Measurements from ENCODE around the gene INTS3. TPM values are rescaled to one million over a fixed set of nuclear protein-coding genes. Genes with fewer than 3 reads are reported as not detected.

Gene INTS3
- total and polyA plus RNA-seq, 10 of the 15 experiments (the other 5 are each of a cell fraction or from before 2014, with no cell fraction given): 12.6 to 87.4 (median 30.8) TPM

DNA sequence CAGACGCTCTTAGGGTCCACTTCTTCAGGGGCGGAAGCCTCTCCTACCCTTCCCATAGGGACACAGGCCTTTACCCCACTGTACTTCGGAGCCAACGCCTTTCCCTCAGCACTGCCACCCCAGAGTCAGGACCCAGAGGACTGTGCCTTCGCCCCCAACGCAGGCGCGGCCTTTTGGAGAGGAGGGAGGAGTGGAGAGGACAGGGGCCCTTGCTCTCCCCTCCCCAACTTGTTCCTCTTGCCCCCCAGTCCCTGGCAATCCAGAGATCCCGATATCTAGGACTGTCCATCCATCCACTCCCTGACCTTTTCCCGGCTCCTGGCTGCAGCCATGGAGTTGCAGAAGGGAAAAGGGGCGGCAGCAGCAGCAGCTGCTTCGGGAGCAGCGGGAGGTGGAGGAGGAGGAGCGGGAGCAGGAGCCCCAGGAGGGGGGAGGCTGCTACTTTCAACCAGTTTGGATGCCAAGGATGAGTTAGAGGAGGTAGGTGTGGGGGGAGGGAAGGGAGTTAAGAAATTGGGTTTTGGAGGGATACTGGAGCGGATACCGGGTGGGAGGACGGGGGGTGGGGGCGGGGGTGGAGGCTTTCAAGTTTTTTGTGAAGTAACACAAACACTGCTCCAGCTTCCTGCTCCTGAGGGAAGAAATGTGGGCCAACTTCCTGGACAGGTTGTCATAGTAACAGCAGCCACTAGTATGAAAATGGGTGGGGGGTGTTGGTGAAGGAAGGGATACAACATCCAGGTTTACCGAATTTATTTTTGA is 636 bp downstream of the INTS3 start (continued):
- TF ChIP-seq, protein P1, sequence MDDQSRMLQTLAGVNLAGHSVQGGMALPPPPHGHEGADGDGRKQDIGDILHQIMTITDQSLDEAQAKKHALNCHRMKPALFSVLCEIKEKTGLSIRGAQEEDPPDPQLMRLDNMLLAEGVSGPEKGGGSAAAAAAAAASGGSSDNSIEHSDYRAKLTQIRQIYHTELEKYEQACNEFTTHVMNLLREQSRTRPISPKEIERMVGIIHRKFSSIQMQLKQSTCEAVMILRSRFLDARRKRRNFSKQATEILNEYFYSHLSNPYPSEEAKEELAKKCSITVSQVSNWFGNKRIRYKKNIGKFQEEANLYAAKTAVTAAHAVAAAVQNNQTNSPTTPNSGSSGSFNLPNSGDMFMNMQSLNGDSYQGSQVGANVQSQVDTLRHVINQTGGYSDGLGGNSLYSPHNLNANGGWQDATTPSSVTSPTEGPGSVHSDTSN (IDR thresholded peaks at IDR 0.05; ENCODE audit: insufficient replicate concordance, low read depth, low read length): no peak
- TF ChIP-seq EED (IDR thresholded peaks at IDR 0.05; ENCODE audit: low read depth) (no peak), POLR2AphosphoS2 (IDR thresholded peaks at IDR 0.05; ENCODE audit: low read depth, low read length) (peak; percentile 12; the same call in 1 of the 2 replicates), TCF3 (IDR thresholded peaks at IDR 0.05; ENCODE audit: borderline replicate concordance, insufficient read depth, low read depth, low read length) (no peak), PML (IDR thresholded peaks at IDR 0.05; ENCODE audit: low read length) (no peak; the same call in 1 of the 2 replicates), ZNF622 (IDR thresholded peaks at IDR 0.05) (no peak), EZH2 (IDR thresholded peaks at IDR 0.05; ENCODE audit: borderline replicate concordance, control insufficient read depth, low read depth, low read length) (no peak), TCF7 (IDR thresholded peaks at IDR 0.05; ENCODE audit: borderline replicate concordance) (no peak), CHD2 (IDR thresholded peaks at IDR 0.05; ENCODE audit: borderline replicate concordance, low read depth, low read length) (0 out of 2 replicates have a peak, but pooled peaks have one; percentile 13), BMI1 (IDR thresholded peaks at IDR 0.05; ENCODE audit: borderline replicate concordance) (peak; percentile 88), SMARCA5 (IDR thresholded peaks at IDR 0.05) (no peak), RCOR1 (conservative IDR thresholded peaks at IDR 0.05; ENCODE audit: low read depth, low read length) (no peak), NFYB (IDR thresholded peaks at IDR 0.05; ENCODE audit: insufficient read depth, low read depth, low read length) (no peak), MTA3 (IDR thresholded peaks at IDR 0.05; ENCODE audit: borderline replicate concordance, low read length) (no peak)
- TF ChIP-seq, protein P2, sequence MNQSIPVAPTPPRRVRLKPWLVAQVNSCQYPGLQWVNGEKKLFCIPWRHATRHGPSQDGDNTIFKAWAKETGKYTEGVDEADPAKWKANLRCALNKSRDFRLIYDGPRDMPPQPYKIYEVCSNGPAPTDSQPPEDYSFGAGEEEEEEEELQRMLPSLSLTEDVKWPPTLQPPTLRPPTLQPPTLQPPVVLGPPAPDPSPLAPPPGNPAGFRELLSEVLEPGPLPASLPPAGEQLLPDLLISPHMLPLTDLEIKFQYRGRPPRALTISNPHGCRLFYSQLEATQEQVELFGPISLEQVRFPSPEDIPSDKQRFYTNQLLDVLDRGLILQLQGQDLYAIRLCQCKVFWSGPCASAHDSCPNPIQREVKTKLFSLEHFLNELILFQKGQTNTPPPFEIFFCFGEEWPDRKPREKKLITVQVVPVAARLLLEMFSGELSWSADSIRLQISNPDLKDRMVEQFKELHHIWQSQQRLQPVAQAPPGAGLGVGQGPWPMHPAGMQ (IDR thresholded peaks at IDR 0.05; ENCODE audit: borderline replicate concordance): no peak
- TF ChIP-seq, protein P3, sequence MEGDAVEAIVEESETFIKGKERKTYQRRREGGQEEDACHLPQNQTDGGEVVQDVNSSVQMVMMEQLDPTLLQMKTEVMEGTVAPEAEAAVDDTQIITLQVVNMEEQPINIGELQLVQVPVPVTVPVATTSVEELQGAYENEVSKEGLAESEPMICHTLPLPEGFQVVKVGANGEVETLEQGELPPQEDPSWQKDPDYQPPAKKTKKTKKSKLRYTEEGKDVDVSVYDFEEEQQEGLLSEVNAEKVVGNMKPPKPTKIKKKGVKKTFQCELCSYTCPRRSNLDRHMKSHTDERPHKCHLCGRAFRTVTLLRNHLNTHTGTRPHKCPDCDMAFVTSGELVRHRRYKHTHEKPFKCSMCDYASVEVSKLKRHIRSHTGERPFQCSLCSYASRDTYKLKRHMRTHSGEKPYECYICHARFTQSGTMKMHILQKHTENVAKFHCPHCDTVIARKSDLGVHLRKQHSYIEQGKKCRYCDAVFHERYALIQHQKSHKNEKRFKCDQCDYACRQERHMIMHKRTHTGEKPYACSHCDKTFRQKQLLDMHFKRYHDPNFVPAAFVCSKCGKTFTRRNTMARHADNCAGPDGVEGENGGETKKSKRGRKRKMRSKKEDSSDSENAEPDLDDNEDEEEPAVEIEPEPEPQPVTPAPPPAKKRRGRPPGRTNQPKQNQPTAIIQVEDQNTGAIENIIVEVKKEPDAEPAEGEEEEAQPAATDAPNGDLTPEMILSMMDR (IDR thresholded peaks at IDR 0.05 in 2 of 3, conservative IDR thresholded peaks at IDR 0.05 in 1 of 3; ENCODE audit: control insufficient read depth in 2 of 3, extremely low read depth in 1 of 3, insufficient read depth in 1 of 3, low read depth in 3 of 3, low read length in 3 of 3): no peak
- TF ChIP-seq, protein P4, sequence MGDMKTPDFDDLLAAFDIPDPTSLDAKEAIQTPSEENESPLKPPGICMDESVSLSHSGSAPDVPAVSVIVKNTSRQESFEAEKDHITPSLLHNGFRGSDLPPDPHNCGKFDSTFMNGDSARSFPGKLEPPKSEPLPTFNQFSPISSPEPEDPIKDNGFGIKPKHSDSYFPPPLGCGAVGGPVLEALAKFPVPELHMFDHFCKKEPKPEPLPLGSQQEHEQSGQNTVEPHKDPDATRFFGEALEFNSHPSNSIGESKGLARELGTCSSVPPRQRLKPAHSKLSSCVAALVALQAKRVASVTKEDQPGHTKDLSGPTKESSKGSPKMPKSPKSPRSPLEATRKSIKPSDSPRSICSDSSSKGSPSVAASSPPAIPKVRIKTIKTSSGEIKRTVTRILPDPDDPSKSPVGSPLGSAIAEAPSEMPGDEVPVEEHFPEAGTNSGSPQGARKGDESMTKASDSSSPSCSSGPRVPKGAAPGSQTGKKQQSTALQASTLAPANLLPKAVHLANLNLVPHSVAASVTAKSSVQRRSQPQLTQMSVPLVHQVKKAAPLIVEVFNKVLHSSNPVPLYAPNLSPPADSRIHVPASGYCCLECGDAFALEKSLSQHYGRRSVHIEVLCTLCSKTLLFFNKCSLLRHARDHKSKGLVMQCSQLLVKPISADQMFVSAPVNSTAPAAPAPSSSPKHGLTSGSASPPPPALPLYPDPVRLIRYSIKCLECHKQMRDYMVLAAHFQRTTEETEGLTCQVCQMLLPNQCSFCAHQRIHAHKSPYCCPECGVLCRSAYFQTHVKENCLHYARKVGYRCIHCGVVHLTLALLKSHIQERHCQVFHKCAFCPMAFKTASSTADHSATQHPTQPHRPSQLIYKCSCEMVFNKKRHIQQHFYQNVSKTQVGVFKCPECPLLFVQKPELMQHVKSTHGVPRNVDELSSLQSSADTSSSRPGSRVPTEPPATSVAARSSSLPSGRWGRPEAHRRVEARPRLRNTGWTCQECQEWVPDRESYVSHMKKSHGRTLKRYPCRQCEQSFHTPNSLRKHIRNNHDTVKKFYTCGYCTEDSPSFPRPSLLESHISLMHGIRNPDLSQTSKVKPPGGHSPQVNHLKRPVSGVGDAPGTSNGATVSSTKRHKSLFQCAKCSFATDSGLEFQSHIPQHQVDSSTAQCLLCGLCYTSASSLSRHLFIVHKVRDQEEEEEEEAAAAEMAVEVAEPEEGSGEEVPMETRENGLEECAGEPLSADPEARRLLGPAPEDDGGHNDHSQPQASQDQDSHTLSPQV (IDR thresholded peaks at IDR 0.05): no peak
- TF ChIP-seq, protein P5, sequence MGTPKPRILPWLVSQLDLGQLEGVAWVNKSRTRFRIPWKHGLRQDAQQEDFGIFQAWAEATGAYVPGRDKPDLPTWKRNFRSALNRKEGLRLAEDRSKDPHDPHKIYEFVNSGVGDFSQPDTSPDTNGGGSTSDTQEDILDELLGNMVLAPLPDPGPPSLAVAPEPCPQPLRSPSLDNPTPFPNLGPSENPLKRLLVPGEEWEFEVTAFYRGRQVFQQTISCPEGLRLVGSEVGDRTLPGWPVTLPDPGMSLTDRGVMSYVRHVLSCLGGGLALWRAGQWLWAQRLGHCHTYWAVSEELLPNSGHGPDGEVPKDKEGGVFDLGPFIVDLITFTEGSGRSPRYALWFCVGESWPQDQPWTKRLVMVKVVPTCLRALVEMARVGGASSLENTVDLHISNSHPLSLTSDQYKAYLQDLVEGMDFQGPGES (IDR thresholded peaks at IDR 0.05): no peak

All from GM12878 (cell line).